Neural cell (in vitro differentiated cells): ENCODE data around the gene MACO1.

Experiments
- EP300 ChIP-seq: fragments of 450-650 bp; conservative IDR thresholded peaks from 2 replicates; pipeline ENCODE4 v1.6.1; 2014; ENCODE audit warnings: antibody characterized with exemption, mild to moderate bottlenecking, moderate library complexity; ENCODE audit not compliant: poor library complexity, severe bottlenecking
- EZH2 ChIP-seq: fragments of 200-600, 300-800 bp; shearing (Covaris generic), sonication (generic); IDR thresholded peaks from 2 replicates; pipeline ENCODE4 v1.6.1; 2014; ENCODE audit warnings: antibody characterized with exemption, low read length, borderline replicate concordance, mild to moderate bottlenecking; ENCODE audit not compliant: insufficient read depth, poor library complexity, severe bottlenecking
- POLR2AphosphoS5 ChIP-seq: IDR thresholded peaks from 2 replicates; pipeline ENCODE4 v1.6.1; 2012
- RAD21 ChIP-seq: fragments of 450-650 bp; conservative IDR thresholded peaks from 2 replicates; pipeline ENCODE4 v1.6.1; 2014; ENCODE audit warnings: antibody characterized with exemption, mild to moderate bottlenecking, moderate library complexity
- TAF1 ChIP-seq: IDR thresholded peaks from 2 replicates; pipeline ENCODE4 v1.6.1; 2012; ENCODE audit warnings: low read depth
- TF ChIP-seq, protein P1 (sequence below): fragments of 450-650 bp; IDR thresholded peaks from 2 replicates; pipeline ENCODE4 v1.5.1; 2014; ENCODE audit warnings: antibody characterized with exemption, mild to moderate bottlenecking, moderate library complexity; ENCODE audit not compliant: poor library complexity, severe bottlenecking
- TF ChIP-seq, protein P2 (sequence below): IDR thresholded peaks from 2 replicates; pipeline ENCODE4 v1.6.1; 2012; ENCODE audit warnings: borderline replicate concordance

DNA sequence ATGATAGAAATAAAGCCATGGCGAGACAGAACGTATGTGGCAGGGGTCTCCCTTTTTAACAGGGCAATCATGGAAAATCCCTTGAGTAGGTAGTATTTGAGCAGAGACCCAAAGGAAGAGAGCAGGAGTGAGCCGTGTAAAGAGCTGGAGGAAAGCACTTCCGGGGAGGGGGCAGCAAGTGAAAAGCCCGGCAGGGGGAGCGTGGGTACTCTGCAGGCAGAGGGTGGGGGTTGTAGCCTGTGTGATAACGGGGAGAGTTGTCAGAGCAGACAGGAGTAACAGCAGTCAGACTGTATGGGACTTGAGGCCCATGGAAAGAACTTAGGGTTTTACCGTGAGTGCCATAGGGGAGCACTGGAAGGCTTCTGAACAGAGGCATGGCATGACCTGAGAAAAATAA, 61.6 kb downstream of the MACO1 start:
- TF ChIP-seq, protein P1, sequence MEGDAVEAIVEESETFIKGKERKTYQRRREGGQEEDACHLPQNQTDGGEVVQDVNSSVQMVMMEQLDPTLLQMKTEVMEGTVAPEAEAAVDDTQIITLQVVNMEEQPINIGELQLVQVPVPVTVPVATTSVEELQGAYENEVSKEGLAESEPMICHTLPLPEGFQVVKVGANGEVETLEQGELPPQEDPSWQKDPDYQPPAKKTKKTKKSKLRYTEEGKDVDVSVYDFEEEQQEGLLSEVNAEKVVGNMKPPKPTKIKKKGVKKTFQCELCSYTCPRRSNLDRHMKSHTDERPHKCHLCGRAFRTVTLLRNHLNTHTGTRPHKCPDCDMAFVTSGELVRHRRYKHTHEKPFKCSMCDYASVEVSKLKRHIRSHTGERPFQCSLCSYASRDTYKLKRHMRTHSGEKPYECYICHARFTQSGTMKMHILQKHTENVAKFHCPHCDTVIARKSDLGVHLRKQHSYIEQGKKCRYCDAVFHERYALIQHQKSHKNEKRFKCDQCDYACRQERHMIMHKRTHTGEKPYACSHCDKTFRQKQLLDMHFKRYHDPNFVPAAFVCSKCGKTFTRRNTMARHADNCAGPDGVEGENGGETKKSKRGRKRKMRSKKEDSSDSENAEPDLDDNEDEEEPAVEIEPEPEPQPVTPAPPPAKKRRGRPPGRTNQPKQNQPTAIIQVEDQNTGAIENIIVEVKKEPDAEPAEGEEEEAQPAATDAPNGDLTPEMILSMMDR: no peak
- TF ChIP-seq EZH2 (no peak), TAF1 (no peak), EP300 (no peak), POLR2AphosphoS5 (no peak), RAD21 (no peak)
- TF ChIP-seq, protein P2, sequence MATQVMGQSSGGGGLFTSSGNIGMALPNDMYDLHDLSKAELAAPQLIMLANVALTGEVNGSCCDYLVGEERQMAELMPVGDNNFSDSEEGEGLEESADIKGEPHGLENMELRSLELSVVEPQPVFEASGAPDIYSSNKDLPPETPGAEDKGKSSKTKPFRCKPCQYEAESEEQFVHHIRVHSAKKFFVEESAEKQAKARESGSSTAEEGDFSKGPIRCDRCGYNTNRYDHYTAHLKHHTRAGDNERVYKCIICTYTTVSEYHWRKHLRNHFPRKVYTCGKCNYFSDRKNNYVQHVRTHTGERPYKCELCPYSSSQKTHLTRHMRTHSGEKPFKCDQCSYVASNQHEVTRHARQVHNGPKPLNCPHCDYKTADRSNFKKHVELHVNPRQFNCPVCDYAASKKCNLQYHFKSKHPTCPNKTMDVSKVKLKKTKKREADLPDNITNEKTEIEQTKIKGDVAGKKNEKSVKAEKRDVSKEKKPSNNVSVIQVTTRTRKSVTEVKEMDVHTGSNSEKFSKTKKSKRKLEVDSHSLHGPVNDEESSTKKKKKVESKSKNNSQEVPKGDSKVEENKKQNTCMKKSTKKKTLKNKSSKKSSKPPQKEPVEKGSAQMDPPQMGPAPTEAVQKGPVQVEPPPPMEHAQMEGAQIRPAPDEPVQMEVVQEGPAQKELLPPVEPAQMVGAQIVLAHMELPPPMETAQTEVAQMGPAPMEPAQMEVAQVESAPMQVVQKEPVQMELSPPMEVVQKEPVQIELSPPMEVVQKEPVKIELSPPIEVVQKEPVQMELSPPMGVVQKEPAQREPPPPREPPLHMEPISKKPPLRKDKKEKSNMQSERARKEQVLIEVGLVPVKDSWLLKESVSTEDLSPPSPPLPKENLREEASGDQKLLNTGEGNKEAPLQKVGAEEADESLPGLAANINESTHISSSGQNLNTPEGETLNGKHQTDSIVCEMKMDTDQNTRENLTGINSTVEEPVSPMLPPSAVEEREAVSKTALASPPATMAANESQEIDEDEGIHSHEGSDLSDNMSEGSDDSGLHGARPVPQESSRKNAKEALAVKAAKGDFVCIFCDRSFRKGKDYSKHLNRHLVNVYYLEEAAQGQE: no peak
